ENCODE results near the gene GOPC. TPM values are rescaled to one million over a fixed set of nuclear protein-coding genes. Genes with fewer than 3 reads are reported as not detected.

Gene GOPC
- total RNA-seq, 1 donor from 2014 or later = 31.8 TPM

GRCh38 chr6:117616391-117617209 lies 14.3 kb upstream of the GOPC start:
- H3K9me3 Mint-ChIP-seq (ENCODE audit: unreplicated experiment) = no peaks in the 10 kb centered on the region
- no peak for TF ChIP-seq CTCF (IDR thresholded peaks at IDR 0.05; ENCODE audit: unreplicated experiment)
- no peaks in the 10 kb centered on the region for H3K36me3 Mint-ChIP-seq (ENCODE audit: low read depth, unreplicated experiment)
- H3K4me1 Mint-ChIP-seq (ENCODE audit: unreplicated experiment) = peaks cover 5% of the 10 kb centered on the region
- no peak overlapping the region for H3K27ac Mint-ChIP-seq (ENCODE audit: unreplicated experiment)
- no peak for DNase-seq (ENCODE audit: low spot score)
- no peak overlapping the region for H3K4me3 Mint-ChIP-seq (ENCODE audit: unreplicated experiment)
- H3K27me3 Mint-ChIP-seq (ENCODE audit: unreplicated experiment) = peaks cover 1% of the 10 kb centered on the region

GRCh38 chr6:117615750-117616390 lies 13.6 kb upstream of the GOPC start:
- Mint-ChIP-seq H3K4me3 (ENCODE audit: unreplicated experiment) (no peak overlapping the region), H3K9me3 (ENCODE audit: unreplicated experiment) (no peaks in the 10 kb centered on the region), H3K36me3 (ENCODE audit: low read depth, unreplicated experiment) (no peaks in the 10 kb centered on the region), H3K4me1 (ENCODE audit: unreplicated experiment) (peaks cover 5% of the 10 kb centered on the region), H3K27ac (ENCODE audit: unreplicated experiment) (peak overlapping the region; percentile 44), H3K27me3 (ENCODE audit: unreplicated experiment) (peaks cover 1% of the 10 kb centered on the region)
- DNase-seq (ENCODE audit: low spot score) = no peak
- no peak for TF ChIP-seq CTCF (IDR thresholded peaks at IDR 0.05; ENCODE audit: unreplicated experiment)

GRCh38 chr6:117613920-117614560 lies 11.7 kb upstream of the GOPC start:
- H3K4me1 Mint-ChIP-seq (ENCODE audit: unreplicated experiment) = peaks cover 5% of the 10 kb centered on the region
- H3K27me3 Mint-ChIP-seq (ENCODE audit: unreplicated experiment) = peaks cover 1% of the 10 kb centered on the region
- H3K27ac Mint-ChIP-seq (ENCODE audit: unreplicated experiment) = no peak overlapping the region
- no peaks in the 10 kb centered on the region for H3K9me3 Mint-ChIP-seq (ENCODE audit: unreplicated experiment)
- DNase-seq (ENCODE audit: low spot score) = no peak
- H3K36me3 Mint-ChIP-seq (ENCODE audit: low read depth, unreplicated experiment) = no peaks in the 10 kb centered on the region
- no peak for TF ChIP-seq CTCF (IDR thresholded peaks at IDR 0.05; ENCODE audit: unreplicated experiment)
- no peak overlapping the region for H3K4me3 Mint-ChIP-seq (ENCODE audit: unreplicated experiment)

- TF ChIP-seq CTCF (IDR thresholded peaks at IDR 0.05; ENCODE audit: unreplicated experiment) = no peak
- H3K36me3 Mint-ChIP-seq (ENCODE audit: low read depth, unreplicated experiment) = no peaks in the 10 kb centered on the region
- no peak overlapping the region for H3K27ac Mint-ChIP-seq (ENCODE audit: unreplicated experiment)
- H3K9me3 Mint-ChIP-seq (ENCODE audit: unreplicated experiment) = no peaks in the 10 kb centered on the region
- H3K27me3 Mint-ChIP-seq (ENCODE audit: unreplicated experiment) = no peaks in the 10 kb centered on the region
- no peak for DNase-seq (ENCODE audit: low spot score)
- H3K4me3 Mint-ChIP-seq (ENCODE audit: unreplicated experiment) = no peak overlapping the region
- peaks cover 5% of the 10 kb centered on the region for H3K4me1 Mint-ChIP-seq (ENCODE audit: unreplicated experiment)
Measured at GRCh38 chr6:117607511-117607910, 5.2 kb upstream of the GOPC start.
